DOHH2 (cell line): ENCODE results near the gene IL16.

Experiments used
- H3F3A ChIP-seq: fragments of 200-600 bp; sonication (generic), shearing (Covaris generic); 2 replicates; pipeline ENCODE4 v1.6.0; 2016; ENCODE audit warnings: antibody characterized with exemption, mild to moderate bottlenecking; ENCODE audit not compliant: control insufficient read depth, insufficient read depth
- H3K27ac ChIP-seq: fragments of 200-600 bp; sonication (generic); 2 replicates; pipeline ENCODE4 v1.5.1; 2014; ENCODE audit warnings: low read depth, mild to moderate bottlenecking, low read length, moderate library complexity
- H3K27me3 ChIP-seq: fragments of 200-600 bp; sonication (generic); 2 replicates; pipeline ENCODE4 v1.6.1; 2014; ENCODE audit warnings: mild to moderate bottlenecking, low read length, mixed read lengths; ENCODE audit not compliant: control insufficient read depth
- H3K36me3 ChIP-seq: fragments of 200-600 bp; sonication (generic); 2 replicates; pipeline ENCODE4 v1.6.1; 2014; ENCODE audit warnings: mild to moderate bottlenecking, low read length, moderate library complexity, mixed read lengths; ENCODE audit not compliant: control insufficient read depth
- H3K4me1 ChIP-seq: fragments of 200-600 bp; sonication (generic); 2 replicates; pipeline ENCODE4 v1.6.1; 2014; ENCODE audit warnings: mild to moderate bottlenecking, low read length, mixed read lengths; ENCODE audit not compliant: control insufficient read depth
- H3K4me2 ChIP-seq: fragments of 200-600 bp; sonication (generic); 2 replicates; pipeline ENCODE4 v1.6.0; 2014; ENCODE audit warnings: mild to moderate bottlenecking, low read length, moderate library complexity
- H3K4me3 ChIP-seq: fragments of 200-600 bp; sonication (generic); 2 replicates; pipeline ENCODE4 v1.5.1; 2014; ENCODE audit warnings: mild to moderate bottlenecking, low read length, mixed read lengths
- H3K79me2 ChIP-seq: fragments of 200-600 bp; sonication (generic); 2 replicates; pipeline ENCODE4 v1.6.1; 2014; ENCODE audit warnings: mild to moderate bottlenecking, low read length, mixed read lengths; ENCODE audit not compliant: control insufficient read depth
- H3K9me2 ChIP-seq: fragments of 200-600 bp; sonication (generic); replicated peaks from 2 replicates; pipeline ENCODE4 v1.6.1; 2014; ENCODE audit warnings: mild to moderate bottlenecking, low read length, mixed read lengths; ENCODE audit not compliant: control insufficient read depth
- H3K9me3 ChIP-seq: fragments of 200-600 bp; sonication (generic); 2 replicates; pipeline ENCODE4 v1.6.1; 2014; ENCODE audit warnings: antibody characterized with exemption, low read length, mixed read lengths; ENCODE audit not compliant: control insufficient read depth, insufficient read depth
- H4K20me1 ChIP-seq: fragments of 200-600 bp; sonication (generic); 2 replicates; pipeline ENCODE4 v1.6.0; 2014; ENCODE audit warnings: low read depth, mild to moderate bottlenecking, antibody characterized with exemption, low read length, moderate library complexity; ENCODE audit not compliant: control insufficient read depth, insufficient read depth
- CTCF ChIP-seq: fragments of 200-600 bp; sonication (generic); IDR thresholded peaks from one replicate; pipeline ENCODE4 v1.5.1; 2014; ENCODE audit warnings: antibody characterized with exemption, mild to moderate bottlenecking, low read depth, low read length; ENCODE audit not compliant: poor library complexity, severe bottlenecking
- EZH2phosphoT487 ChIP-seq: fragments of 200-600 bp; sonication (generic); IDR thresholded peaks from 2 replicates; pipeline ENCODE4 v1.6.1; 2017; ENCODE audit warnings: borderline replicate concordance, mild to moderate bottlenecking, antibody characterized with exemption, low read length, moderate library complexity, mixed read lengths

The IL16 gene

GRCh38 chr15:81301385-81301784 is 104.7 kb downstream of the IL16 start:
- Histone ChIP-seq H3K4me3 (peak overlapping the region; percentile 84), H4K20me1 (no peaks in the 10 kb centered on the region), H3K4me1 (peaks cover 86% of the 10 kb centered on the region), H3F3A (peaks cover 19% of the 10 kb centered on the region), H3K9me3 (no peaks in the 10 kb centered on the region), H3K79me2 (peaks cover 69% of the 10 kb centered on the region), H3K27ac (peak overlapping the region; percentile 78), H3K4me2 (peak overlapping the region; percentile 99), H3K27me3 (no peaks in the 10 kb centered on the region), H3K36me3 (peaks cover 93% of the 10 kb centered on the region), H3K9me2 (no peaks in the 10 kb centered on the region)
- no peak for TF ChIP-seq EZH2phosphoT487
- no peak for TF ChIP-seq CTCF

GRCh38 chr15:81301815-81302399 is 105.2 kb downstream of the IL16 start:
- peaks cover 82% of the 10 kb centered on the region for H3K4me1 ChIP-seq
- peaks cover 17% of the 10 kb centered on the region for H3F3A ChIP-seq
- H3K27me3 ChIP-seq, result no peaks in the 10 kb centered on the region
- H3K36me3 ChIP-seq, result peaks cover 97% of the 10 kb centered on the region
- peak overlapping the region; percentile 78 for H3K27ac ChIP-seq
- H3K4me2 ChIP-seq, result peak overlapping the region; percentile 99
- no peaks in the 10 kb centered on the region for H3K9me2 ChIP-seq
- peaks cover 64% of the 10 kb centered on the region for H3K79me2 ChIP-seq
- TF ChIP-seq EZH2phosphoT487 (no peak), CTCF (no peak)
- H3K9me3 ChIP-seq, result no peaks in the 10 kb centered on the region
- H4K20me1 ChIP-seq, result no peaks in the 10 kb centered on the region
- peak overlapping the region; percentile 84 for H3K4me3 ChIP-seq

- no peak for TF ChIP-seq EZH2phosphoT487
- TF ChIP-seq CTCF, result no peak
- Histone ChIP-seq H3K4me2 (peak overlapping the region; percentile 99), H3K4me3 (peak overlapping the region; percentile 84), H3K36me3 (peaks cover 97% of the 10 kb centered on the region), H4K20me1 (no peaks in the 10 kb centered on the region), H3K27me3 (no peaks in the 10 kb centered on the region), H3K27ac (peak overlapping the region; percentile 78), H3K4me1 (peaks cover 74% of the 10 kb centered on the region), H3K9me3 (no peaks in the 10 kb centered on the region), H3K79me2 (peaks cover 56% of the 10 kb centered on the region), H3F3A (peaks cover 17% of the 10 kb centered on the region), H3K9me2 (no peaks in the 10 kb centered on the region)
These were observed 106.0 kb downstream of the IL16 start for GRCh38 chr15:81302701-81303109.
